ENCODE measurements around the gene HMX1. TPM values are rescaled to one million over a fixed set of nuclear protein-coding genes. Genes with fewer than 3 reads are reported as not detected.

Gene HMX1
- total RNA-seq, 4 donors from 2014 or later, result not detected

DNA sequence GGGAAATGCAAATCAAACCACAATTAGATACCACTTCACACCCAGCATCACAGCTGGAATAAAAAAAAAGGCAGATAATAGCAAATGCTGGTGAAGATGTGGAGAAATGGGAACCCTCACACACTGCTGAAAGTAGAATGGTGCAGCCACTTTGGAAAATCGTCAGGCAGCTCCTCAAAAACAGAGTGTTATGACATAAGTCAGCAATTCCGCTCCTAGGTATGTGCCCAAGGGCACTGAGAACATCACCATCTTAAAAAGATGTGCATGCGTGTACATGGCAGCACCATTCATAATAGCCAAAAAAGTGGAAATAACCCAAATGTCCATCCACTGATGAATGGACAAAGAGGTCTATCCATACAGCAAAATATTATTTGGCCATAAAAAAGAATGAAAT lies 28.0 kb downstream of the HMX1 start:
- H3K36me3 ChIP-seq, result no peaks in the 10 kb centered on the region
- ATAC-seq, result no peak
- H3K27me3 ChIP-seq, result peaks cover 78% of the 10 kb centered on the region
- no peak for TF ChIP-seq POLR2AphosphoS5 (IDR thresholded peaks at IDR 0.05)
- TF ChIP-seq EP300 (IDR thresholded peaks at IDR 0.05), result no peak
- TF ChIP-seq POLR2A (IDR thresholded peaks at IDR 0.05), result no peak
- TF ChIP-seq, protein P1, sequence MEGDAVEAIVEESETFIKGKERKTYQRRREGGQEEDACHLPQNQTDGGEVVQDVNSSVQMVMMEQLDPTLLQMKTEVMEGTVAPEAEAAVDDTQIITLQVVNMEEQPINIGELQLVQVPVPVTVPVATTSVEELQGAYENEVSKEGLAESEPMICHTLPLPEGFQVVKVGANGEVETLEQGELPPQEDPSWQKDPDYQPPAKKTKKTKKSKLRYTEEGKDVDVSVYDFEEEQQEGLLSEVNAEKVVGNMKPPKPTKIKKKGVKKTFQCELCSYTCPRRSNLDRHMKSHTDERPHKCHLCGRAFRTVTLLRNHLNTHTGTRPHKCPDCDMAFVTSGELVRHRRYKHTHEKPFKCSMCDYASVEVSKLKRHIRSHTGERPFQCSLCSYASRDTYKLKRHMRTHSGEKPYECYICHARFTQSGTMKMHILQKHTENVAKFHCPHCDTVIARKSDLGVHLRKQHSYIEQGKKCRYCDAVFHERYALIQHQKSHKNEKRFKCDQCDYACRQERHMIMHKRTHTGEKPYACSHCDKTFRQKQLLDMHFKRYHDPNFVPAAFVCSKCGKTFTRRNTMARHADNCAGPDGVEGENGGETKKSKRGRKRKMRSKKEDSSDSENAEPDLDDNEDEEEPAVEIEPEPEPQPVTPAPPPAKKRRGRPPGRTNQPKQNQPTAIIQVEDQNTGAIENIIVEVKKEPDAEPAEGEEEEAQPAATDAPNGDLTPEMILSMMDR (IDR thresholded peaks at IDR 0.05), result no peak
- WGBS, 2 donors (ENCODE audit: low coverage in 1 of 2), result 73 to 100% methylated on average over 2 to 3 of the region's 3 CpGs
- H3K27ac ChIP-seq, result no peak overlapping the region
- H3K4me3 ChIP-seq, result no peak overlapping the region
- H3K9me3 ChIP-seq, result peaks cover 0 to 13% (median 0%) of the 10 kb centered on the region in 3 donors
- no peaks in the 10 kb centered on the region for H3K4me1 ChIP-seq

- no peak overlapping the region for H3K27ac ChIP-seq
These were observed 29.0 kb downstream of the HMX1 start for GRCh38 chr4:8842614-8843013.

GRCh38 chr4:8841678-8842268 lies 29.9 kb downstream of the HMX1 start:
- Histone ChIP-seq H3K36me3 (no peaks in the 10 kb centered on the region), H3K27ac (no peak overlapping the region), H3K4me3 (no peak overlapping the region), H3K27me3 (peaks cover 70% of the 10 kb centered on the region), H3K9me3 (peaks cover 0 to 13% (median 0%) of the 10 kb centered on the region in 3 donors), H3K4me1 (no peaks in the 10 kb centered on the region)
- TF ChIP-seq POLR2A (IDR thresholded peaks at IDR 0.05), result no peak
- no peak for TF ChIP-seq EP300 (IDR thresholded peaks at IDR 0.05)
- no peak for TF ChIP-seq POLR2AphosphoS5 (IDR thresholded peaks at IDR 0.05)
- TF ChIP-seq, protein P1 (IDR thresholded peaks at IDR 0.05), result no peak
- no peak for ATAC-seq
- WGBS, 2 donors (ENCODE audit: low coverage in 1 of 2), result 100% methylated on average over 2 of the region's 3 CpGs

More at GRCh38 chr4:8842614-8843013, 29.0 kb downstream of the HMX1 start:
- H3K9me3 ChIP-seq, result peaks cover 0 to 13% (median 0%) of the 10 kb centered on the region in 3 donors
- TF ChIP-seq EP300 (IDR thresholded peaks at IDR 0.05) (no peak), POLR2AphosphoS5 (IDR thresholded peaks at IDR 0.05) (no peak), POLR2A (IDR thresholded peaks at IDR 0.05) (no peak)
- TF ChIP-seq, protein P1 (IDR thresholded peaks at IDR 0.05), result no peak
- no peaks in the 10 kb centered on the region for H3K4me1 ChIP-seq
- H3K36me3 ChIP-seq, result no peaks in the 10 kb centered on the region
- peaks cover 73% of the 10 kb centered on the region for H3K27me3 ChIP-seq
- no peak for ATAC-seq
- 36 to 65% methylated on average over 2 of the region's 2 CpGs for WGBS, 2 donors (ENCODE audit: low coverage in 1 of 2)
- H3K4me3 ChIP-seq, result no peak overlapping the region

- Histone ChIP-seq H3K27me3 (peaks cover 70% of the 10 kb centered on the region), H3K36me3 (no peaks in the 10 kb centered on the region), H3K4me3 (no peak overlapping the region), H3K9me3 (peaks cover 0 to 13% (median 0%) of the 10 kb centered on the region in 3 donors), H3K27ac (no peak overlapping the region), H3K4me1 (no peaks in the 10 kb centered on the region)
- no peak for TF ChIP-seq EP300 (IDR thresholded peaks at IDR 0.05)
- TF ChIP-seq POLR2AphosphoS5 (IDR thresholded peaks at IDR 0.05), result no peak
- TF ChIP-seq, protein P1 (IDR thresholded peaks at IDR 0.05), result no peak
- no peak for TF ChIP-seq POLR2A (IDR thresholded peaks at IDR 0.05)
- no peak for ATAC-seq
- WGBS, 2 donors (ENCODE audit: low coverage in 1 of 2), result 55 to 100% methylated on average over 1 to 2 of the region's 14 CpGs
These were observed 30.7 kb downstream of the HMX1 start for GRCh38 chr4:8840816-8841455.

Data from gastroesophageal sphincter (tissue), 4 donors.